PC-9 (cell line): ENCODE data around the gene HSPA14.

Experiments
- EZH2 ChIP-seq: fragments of 200-600 bp; sonication (generic); IDR thresholded peaks from 2 replicates; pipeline ENCODE4 v1.8.0; 2017; ENCODE audit warnings: antibody characterized with exemption, low read depth
- TF ChIP-seq, protein P1 (sequence below): fragments of 200-600 bp; sonication (generic); conservative IDR thresholded peaks from 2 replicates; pipeline ENCODE4 v1.6.1; 2017; ENCODE audit warnings: mixed run types, antibody characterized with exemption, mild to moderate bottlenecking, moderate library complexity

DNA sequence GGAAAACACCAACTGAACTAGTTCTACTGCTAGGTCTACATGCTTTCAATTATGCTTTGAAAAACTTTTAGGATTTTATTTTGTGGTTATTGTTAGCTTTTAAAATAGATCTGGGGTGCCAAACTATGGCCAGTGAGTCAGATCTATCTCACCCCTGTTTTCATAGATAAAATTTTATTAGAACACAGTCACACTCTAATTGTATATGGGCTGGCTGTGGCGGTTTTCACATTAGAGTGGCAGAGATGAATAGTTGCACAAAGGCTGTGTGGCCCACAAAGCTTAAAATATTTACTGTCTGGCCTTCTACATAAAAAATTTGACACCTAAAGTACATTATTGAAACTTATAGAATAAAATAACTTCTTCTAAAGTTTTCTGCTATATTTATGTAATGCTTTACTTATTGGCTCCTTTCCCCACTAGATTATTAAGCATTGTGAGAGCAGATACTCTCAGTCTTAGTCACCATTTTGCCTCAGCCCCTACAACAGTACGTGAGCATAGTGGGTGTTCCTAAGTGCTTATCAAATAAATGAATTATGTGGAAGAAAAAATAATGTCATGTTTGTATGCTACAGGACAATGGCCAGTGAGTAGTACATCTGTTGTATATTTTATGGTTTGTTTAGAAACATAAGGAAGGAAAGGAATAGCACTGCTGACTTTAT is 35.1 kb downstream of the HSPA14 start:
- TF ChIP-seq, protein P1, sequence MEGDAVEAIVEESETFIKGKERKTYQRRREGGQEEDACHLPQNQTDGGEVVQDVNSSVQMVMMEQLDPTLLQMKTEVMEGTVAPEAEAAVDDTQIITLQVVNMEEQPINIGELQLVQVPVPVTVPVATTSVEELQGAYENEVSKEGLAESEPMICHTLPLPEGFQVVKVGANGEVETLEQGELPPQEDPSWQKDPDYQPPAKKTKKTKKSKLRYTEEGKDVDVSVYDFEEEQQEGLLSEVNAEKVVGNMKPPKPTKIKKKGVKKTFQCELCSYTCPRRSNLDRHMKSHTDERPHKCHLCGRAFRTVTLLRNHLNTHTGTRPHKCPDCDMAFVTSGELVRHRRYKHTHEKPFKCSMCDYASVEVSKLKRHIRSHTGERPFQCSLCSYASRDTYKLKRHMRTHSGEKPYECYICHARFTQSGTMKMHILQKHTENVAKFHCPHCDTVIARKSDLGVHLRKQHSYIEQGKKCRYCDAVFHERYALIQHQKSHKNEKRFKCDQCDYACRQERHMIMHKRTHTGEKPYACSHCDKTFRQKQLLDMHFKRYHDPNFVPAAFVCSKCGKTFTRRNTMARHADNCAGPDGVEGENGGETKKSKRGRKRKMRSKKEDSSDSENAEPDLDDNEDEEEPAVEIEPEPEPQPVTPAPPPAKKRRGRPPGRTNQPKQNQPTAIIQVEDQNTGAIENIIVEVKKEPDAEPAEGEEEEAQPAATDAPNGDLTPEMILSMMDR: no peak
- TF ChIP-seq EZH2: no peak
